Measurements from ENCODE around the gene SLC25A30.
"Not testable (repeated sequence)": the region's sequence is repeated elsewhere in the genome, so short reads cannot be mapped to it uniquely, and the experiment has no call there.

Gene SLC25A30

DNA sequence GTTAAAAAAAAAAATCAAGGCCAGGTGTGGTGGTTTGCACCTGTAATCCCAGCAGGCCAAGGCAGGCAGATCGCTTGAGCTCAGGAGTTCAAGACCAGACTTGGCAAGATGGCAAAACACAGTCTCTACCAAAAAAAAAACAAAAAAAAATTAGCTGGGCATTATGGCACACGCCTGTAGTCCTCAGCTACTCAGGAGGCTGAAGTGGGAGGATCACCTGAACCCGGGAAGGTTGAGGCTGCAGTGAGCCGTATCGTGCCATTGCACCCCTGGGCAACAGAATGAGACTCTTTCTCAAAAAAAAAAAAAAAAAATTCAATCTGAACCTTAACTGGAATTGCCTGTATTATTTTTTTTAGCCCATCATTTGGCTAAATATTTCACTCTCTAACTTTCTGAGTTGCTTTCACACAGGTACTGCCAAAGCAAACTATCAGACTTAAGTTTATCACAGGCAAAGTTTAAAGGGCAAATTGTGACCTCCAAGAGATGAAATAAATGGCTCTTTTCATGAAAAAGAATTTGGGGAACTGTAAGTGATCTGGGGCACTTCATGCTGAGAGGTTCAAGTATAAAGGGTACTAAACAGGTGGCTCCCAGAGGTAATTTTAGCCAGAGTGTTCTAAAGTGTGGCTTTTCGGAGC, 14.7 kb upstream of the SLC25A30 start:
- DNase-seq (ENCODE audit: low read depth), result no peak

DNA sequence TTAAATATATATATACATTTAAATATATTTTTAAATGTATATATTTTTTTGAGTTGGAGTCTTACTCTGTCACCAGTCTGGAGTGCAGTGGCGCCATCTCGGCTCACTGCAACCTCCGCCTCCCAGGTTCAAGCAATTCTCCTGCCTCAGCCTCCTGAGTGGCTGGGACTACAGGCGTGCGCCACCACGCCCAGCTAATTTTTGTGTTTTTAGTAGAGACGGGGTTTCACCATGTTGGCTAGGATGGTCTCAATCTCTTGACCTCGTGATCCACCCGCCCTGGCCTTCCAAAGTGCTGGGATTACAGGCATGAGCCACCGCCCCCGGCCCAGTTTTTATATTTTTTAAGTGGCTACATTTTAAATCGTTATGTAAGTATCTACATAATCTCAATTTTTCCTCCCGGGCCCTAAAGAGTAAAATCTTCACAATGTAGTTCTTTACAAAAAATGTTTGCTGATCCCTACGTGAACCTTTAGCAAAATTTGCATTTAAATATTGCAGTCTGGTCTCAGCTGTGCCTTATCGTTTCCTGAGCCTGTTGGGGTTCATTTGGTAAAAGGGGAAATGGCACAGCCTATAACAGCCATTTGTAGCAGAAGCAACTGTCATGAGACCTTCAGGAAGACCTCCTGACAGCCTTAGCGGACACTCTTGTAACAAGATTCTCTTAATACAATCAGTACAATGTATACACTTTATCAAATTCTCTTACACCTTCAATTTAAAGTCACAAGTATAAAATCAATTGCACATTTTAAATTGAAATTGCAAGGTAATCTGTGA, 8.1 kb upstream of the SLC25A30 start:
- not testable (repeated sequence) for DNase-seq (ENCODE audit: low read depth)

DNA sequence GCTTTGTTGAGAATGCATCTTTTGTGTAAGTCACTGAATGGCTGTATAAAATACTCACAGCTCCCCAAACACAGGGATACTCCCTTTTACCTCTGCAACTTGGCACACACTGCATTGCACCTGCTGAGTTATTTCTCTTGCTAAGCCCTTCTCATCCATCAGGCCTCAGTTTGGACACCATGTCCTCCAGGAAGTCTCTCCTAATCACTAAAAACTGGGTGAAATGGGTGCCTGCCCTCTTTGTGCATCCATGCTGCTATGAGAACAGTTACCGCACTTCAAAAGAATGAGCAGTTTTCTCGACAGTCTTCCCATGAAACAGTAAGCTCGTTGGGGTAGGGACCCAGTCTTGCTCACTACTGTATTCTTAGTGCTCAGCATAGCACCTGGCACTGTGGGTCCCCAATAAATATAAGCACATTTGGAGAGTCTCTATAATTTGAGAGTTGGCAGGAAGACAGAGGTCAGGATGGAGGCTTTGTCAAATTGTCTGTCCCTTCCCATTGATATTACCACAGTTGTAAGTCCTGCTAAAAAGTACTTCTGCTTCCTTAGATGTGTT, 4.6 kb upstream of the SLC25A30 start:
- no peak for DNase-seq (ENCODE audit: low read depth)

DNA sequence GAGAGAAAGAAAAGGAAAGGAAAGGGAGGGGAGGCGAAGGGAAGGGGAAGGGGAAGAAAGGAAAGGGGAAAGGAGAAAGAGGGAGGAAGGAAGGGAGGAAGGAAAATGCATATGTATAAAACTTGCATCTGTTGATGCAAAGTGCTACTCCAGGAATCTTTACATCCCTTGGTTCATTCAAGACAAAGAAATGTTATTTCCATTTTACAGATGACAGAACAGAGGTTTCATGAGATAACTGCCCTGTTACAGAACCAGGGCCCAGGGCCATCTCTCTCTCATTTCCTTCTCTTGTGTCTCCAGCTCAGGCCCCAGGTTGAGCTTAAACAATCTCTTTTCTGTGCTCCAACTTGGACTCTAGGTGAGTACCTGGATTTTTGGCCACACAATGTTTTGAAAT, 1.8 kb upstream of the SLC25A30 start:
- no peak for DNase-seq (ENCODE audit: low read depth)

DNA sequence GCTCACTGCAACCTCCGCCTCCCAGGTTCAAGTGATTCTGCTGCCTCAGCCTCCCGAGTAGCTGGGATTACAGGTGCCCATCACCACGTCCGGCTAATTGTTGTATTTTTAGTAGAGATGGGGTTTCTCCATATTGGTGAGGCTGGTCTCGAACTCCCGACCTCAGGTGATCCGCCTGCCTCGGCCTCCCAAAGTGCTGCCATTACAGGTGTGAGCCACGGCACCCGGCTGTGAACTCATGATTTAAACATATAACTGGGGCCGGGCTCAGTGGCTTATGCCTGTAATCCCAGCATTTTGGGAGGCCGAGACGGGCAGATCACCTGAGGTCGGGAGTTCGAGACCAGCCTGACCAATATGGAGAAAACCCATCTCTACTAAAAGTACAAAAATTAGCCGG, 1.2 kb upstream of the SLC25A30 start:
- DNase-seq (ENCODE audit: low read depth), result not testable (repeated sequence)

DNA sequence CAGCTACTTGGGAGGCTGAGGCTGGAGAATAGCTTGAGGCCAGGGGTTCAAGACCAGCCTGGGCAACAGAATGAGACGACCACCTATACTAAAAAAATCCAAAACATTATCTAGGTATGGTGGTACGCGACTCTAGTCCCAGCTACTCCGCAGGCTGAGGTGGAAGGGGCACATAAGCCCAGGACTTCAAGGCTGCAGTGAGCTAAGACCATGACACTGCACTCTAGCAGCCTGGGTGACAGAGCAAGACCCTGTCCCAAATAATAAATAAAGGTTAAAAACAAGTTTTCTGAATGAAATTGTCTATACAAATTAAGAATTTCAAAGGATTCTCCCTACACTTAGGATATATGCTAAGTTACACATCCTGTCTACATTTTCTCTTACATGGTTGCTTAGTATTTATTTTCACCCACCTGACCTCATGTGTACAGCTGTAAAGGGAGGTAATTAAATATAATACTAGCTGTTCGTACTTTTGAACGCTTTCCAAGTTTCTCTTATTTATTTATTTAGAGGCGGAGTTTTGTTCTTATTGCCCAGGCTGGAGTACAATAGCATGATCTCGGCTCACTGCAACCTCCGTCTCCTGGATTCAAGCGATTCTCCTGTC, 1.6 kb downstream of the SLC25A30 start:
- DNase-seq (ENCODE audit: low read depth), result no peak

DNA sequence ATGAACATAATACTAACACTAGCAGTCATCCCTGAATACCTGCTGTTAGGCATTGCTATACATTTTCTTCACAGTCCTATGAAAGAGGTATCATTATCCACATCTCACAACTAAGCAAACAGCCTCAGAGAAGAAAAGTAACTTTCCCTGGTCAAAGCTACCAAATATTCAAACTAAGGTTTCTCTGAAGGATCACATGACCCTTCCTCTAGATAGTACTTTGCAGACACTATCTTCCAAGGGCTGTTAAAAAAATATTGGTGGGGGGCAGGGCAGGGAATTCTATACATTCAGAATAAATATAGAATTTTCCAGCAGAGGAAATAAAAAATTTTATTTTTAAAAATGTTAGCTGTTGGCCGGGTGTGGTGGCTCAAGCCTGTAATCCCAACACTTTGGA, 3.1 kb downstream of the SLC25A30 start:
- no peak for DNase-seq (ENCODE audit: low read depth)

DNA sequence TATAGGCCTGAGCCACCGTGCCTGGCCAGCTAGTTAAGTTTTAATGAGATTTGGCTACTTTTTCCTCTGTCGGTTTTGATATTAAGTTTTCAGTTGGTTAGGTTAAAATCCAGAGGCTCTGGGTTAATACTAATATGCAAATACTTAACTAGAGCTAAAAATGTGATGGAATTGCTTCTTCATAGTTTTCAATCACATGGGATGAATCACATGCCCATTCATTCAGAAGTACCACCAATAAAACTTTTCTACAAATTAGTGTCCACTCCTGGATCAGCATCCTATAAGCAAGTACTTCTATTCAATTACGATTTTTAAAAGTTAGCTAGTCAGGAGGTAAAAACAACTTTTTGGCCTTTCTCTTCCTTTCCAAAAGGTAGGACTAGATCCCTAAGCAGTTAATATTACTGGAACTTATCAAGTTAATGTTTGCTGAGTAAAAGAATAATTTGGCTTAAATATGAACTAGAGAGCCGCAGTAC, 4.3 kb downstream of the SLC25A30 start:
- DNase-seq (ENCODE audit: low read depth), result no peak

DNA sequence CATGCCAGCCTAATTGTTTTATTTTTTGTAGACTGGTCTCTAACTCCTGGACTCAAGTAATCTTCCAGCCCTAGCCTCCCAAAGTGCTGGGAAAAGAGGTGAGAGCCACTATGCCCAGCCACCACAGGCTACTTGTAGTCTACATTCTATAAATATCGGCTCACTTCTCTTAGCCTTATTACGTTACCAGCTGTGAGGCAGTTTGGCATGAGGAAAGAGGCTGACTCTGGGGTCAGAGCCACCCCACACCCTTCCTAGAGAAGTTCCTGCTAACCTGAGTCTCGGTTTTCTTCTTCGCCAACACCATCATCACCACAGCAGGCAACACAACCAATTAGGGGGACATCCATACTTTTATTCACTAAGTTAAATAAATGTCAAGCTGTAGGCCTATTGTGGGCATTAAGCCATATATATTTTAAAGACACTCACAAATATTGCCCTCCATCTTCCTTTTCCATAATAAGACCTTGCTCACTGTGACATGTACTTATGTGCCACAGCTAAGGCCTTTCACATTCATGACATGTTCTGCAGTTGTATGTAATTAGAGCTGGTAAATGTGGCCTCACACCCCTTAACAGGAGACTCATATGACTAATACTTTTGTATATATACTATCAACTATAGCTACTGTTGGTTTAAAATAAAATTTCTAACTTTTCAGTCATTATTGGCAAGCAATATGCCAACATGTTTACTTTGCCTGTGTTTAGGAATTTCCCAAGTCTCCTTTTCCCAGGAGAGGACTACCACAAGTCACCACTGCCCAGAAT, 5.7 kb downstream of the SLC25A30 start:
- no peak for DNase-seq (ENCODE audit: low read depth)

DNA sequence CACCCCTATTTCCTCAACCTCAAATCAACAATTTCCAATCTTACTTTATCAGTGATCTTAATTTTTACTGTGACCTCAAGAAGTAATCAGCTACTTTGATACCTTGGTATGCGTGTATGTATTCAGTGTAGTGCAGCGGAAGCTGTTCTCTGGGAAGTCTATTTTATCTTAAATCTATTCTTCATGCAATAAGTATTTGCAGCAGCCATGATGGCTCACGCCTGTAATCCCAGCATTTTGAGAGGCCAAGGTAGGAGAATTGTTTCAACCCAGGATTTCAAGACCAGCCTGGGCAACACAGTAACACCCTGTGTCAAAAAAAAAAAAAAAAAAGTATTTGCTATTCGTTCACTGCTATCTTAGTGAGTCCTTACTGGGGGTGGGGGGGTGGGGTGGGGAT, 6.5 kb downstream of the SLC25A30 start:
- no peak for DNase-seq (ENCODE audit: low read depth)

DNA sequence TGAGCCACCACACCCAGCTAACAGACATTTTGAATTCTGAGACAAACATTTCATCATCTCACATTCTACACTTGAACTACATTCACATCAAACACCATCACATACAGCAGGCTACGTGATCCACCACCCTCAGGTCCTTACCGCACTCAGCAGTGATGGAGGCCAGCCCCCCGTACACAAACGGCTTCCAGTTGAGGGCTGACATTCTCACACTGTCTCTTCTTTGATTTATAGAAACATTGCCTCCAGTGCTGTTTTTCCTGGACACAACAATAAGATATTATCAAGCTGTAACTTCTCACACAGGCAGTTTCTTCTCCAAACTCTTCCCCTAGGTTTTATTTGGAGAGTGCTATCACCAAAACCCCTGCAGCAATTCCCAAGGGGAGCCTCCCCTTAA, 7.0 kb downstream of the SLC25A30 start:
- no peak for DNase-seq (ENCODE audit: low read depth)

DNA sequence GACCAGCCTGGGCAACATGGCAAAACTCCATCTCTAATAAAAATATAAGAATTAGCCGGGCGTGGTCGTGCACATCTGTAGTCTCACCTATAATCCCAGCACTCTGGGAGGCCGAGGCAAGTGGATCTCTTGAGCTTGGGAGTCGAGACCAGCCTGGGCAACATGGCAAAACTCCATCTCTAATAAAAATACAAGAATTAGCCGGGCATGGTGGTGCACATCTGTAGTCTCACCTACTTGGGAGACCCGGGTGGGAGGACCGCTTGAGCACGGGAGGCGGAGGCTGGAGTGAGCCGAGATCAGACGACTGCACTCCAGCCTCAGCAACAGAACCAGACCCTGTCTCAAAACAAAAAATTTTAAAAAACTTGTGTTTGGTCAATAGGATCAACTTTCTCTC, 7.7 kb downstream of the SLC25A30 start:
- DNase-seq (ENCODE audit: low read depth), result no peak

DNA sequence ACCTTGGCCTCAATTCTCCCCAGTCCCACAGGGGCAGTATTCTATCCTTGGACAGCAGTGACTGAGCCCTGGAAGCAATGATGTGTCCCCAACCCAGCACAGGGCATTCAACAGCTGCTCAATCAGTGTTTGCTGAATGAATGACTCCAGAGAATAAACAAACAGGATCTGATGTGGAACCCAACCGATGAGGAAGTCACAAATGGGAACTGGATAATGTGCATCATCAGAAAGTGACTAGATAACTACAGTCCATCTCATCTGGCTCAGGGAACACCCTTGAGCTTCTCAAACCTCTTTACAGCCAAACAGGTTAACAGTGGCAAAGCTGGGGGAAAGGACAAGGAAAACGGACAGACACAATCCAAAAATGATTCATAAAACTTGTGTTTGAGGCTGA, 8.2 kb downstream of the SLC25A30 start:
- DNase-seq (ENCODE audit: low read depth), result no peak

DNA sequence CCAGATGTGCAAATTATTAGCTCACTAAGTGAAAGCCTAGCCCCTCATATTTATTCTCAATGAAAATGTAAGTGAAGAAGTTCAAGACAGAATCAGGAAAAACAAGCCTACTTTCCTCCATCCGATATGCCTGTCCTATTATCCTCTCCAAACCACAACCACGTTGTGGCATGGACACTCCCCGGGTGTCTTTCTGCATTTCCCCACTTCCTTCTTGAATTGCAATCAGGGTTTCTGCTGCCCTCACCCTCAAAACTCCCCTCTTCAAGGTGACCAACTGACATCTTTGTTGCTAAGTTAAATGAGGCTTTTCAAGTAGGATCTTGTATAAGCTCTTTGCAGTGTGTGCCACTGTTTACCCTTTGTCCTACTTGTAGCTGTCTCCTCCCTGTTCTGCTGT, 11.8 kb downstream of the SLC25A30 start:
- no peak for DNase-seq (ENCODE audit: low read depth)

DNA sequence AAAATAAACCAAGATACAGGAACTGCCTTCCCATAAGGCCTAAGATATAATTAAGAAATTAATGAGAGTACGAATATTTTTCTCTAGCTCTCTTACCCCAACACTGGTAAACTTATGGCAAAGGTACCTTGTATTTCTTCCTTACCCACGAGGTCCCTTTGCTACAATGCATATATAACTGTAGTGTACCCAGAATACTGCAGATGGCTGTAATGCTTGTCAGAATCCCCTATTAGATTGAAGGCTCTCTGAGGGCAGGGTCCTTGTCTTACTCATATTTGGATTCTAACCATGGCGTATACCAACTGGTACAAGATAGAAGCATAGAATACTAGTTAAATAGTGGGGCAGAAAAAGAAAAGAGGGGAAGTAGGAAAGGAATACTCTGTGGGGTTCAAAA, 15.1 kb downstream of the SLC25A30 start:
- DNase-seq (ENCODE audit: low read depth), result no peak

DNA sequence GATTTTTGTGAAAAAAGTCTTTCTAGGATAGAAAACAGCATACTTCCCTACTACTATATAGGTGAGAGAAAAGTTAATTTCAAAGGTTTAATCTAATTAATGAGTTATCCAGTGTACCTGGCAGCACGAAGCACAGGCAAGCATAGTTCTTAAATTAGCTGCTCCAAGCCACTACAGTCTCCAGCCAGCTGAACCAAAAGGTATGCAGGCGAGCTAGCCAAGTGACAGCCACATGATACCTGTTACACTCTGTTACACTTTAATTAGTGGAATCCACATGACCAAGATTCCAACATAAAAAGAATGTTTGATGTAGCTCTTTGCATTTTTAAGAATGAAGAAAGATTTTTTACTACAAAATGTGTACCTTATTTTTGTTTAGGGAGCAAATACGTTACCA, 15.5 kb downstream of the SLC25A30 start:
- DNase-seq (ENCODE audit: low read depth), result no peak

DNA sequence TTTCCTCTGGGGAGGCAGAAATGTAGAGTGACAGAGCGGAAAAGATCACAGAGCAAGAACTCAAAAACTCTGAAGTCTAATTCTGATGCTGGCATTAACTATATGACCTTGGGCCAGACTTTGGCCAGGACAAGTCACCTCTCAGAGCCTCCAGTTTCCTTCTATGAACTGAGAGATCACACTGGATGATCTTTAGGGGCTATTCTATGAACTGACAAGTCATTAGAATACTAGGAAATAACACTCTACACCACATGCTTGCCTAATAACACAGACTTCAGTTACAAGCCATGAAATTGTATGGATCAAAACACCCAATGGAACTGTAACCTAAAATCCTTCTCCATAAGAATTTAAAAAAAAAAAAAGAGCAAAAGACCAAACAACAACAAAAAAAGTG, 16.9 kb downstream of the SLC25A30 start:
- no peak for DNase-seq (ENCODE audit: low read depth)

DNA sequence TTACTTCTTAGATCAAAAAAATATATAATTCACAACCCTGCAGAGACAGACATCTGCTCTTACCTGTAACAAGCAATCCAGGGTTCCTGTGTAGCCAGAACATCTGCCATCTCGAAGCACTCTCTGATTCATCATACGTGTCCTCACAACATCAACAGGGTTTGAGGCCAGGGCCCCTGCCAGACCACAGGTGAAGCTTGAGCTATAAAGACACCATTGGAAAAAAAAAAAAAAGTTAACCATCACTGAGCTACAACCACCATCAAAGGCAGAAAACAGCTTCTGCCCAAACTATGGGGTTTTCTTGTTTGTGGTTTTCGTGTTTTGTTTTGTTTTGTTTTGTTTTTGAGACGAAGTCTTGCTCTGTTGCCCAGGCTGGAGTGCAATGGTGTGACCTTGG, 19.3 kb downstream of the SLC25A30 start:
- no peak for DNase-seq (ENCODE audit: low read depth)

DNA sequence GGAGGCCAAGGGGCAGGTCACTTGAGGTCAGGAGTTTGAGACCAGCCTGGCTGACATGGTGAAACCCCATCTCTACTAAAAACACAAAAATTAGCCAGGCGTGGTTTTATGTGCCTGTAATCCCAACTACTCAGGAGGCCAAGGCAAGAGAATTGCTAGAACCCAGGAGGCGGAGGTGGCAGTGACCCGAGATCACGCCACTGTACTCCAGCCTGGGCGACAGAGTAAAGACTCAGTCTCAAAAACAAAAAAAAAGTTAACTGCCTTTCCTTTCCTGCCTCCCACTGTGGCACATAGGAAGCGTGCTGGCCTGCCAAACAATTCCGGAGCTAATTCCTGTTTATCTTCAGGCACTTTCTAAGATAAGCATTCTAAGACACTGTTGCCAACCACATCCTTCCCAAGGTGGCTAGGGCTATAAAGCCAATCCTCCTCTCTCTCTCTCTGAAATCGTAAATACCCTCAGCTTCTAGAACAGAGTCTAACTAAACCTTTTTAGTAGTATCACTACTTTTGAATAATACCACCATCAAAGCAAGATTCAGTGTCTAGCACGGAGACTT, 21.6 kb downstream of the SLC25A30 start:
- DNase-seq (ENCODE audit: low read depth), result no peak

DNA sequence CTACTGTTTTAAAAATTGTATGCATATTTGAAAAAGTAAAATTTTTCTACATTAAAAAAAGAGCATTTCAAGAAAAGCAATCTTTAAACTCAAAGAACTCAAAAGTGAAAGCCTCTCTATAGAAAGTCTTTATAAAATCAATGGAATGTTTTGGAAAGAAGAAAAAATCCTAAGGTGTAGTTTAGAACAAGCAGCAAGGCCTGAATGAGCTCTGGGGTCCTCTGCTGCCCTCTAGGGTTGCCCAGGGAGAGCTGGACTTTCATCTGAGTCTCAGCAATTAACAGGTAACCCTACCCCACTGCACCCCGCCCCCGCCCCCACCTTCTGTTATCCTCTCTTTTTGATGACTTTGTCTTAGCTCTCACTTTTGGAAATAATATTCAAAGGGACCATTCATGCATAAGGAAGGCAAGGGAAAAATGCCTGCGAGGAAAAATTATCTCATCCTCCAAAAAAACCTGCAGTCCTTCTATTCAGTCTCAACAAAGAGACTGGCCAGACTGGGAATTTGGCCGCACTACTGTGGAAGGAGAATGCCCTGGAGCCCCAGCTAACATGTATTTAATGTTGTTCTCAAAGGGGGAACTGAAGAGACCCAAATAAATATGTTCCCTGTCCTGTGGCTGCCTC, 24.1 kb downstream of the SLC25A30 start:
- no peak for DNase-seq (ENCODE audit: low read depth)

DNA sequence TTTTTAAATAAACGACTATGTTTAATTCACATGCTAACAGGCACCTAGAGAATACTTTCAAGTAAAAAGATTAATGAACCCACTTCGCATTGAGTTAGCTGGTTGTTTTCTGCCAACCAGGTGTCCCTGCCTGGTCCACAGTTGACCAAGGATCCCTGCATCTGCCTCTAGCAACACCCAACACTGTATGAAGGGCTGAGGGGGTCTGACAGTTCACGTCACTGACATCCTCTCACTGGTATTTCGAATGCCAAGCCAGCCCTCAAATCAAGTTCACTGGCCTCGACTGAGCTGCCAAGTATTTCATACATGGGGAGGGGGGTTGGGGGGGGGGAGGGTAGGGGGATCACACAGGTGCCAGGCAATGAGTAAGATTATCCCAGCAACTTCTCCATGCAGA, 25.4 kb downstream of the SLC25A30 start:
- no peak for DNase-seq (ENCODE audit: low read depth)
